ENCODE data around the gene EFL1.
A peak's percentile ranks its signal among the peaks of the same experiment; 100 is the strongest.

DNA sequence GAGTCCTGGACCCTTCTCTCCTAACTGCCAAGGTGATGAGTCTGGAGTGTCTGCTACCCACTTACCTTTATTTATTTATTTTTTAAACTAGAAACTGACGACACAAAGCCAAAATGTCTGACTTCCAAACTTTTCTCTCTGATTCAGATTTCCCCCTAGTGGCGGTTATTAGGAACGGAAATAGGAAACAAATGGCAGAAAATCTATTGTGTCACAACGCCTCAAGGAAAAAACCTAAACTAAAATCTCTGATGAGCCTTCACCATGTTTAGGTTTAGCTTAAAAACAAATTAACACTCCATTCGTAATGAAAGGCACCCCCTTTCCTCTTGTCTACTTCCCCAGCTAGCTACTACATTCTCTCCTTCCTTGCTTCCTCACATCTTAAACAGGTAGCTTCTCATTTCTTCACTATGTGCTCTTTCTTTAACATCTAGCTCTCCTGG is 122.7 kb downstream of the EFL1 start:
- TF ChIP-seq, protein P1, sequence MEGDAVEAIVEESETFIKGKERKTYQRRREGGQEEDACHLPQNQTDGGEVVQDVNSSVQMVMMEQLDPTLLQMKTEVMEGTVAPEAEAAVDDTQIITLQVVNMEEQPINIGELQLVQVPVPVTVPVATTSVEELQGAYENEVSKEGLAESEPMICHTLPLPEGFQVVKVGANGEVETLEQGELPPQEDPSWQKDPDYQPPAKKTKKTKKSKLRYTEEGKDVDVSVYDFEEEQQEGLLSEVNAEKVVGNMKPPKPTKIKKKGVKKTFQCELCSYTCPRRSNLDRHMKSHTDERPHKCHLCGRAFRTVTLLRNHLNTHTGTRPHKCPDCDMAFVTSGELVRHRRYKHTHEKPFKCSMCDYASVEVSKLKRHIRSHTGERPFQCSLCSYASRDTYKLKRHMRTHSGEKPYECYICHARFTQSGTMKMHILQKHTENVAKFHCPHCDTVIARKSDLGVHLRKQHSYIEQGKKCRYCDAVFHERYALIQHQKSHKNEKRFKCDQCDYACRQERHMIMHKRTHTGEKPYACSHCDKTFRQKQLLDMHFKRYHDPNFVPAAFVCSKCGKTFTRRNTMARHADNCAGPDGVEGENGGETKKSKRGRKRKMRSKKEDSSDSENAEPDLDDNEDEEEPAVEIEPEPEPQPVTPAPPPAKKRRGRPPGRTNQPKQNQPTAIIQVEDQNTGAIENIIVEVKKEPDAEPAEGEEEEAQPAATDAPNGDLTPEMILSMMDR (IDR thresholded peaks at IDR 0.05) = peak; percentile 67 to 79 (median 76)
- no peak for TF ChIP-seq POLR2A (IDR thresholded peaks at IDR 0.05)

Data from right lobe of liver (tissue), 4 donors.